ENCODE measurements around the gene TNRC6C.

Gene TNRC6C

DNA sequence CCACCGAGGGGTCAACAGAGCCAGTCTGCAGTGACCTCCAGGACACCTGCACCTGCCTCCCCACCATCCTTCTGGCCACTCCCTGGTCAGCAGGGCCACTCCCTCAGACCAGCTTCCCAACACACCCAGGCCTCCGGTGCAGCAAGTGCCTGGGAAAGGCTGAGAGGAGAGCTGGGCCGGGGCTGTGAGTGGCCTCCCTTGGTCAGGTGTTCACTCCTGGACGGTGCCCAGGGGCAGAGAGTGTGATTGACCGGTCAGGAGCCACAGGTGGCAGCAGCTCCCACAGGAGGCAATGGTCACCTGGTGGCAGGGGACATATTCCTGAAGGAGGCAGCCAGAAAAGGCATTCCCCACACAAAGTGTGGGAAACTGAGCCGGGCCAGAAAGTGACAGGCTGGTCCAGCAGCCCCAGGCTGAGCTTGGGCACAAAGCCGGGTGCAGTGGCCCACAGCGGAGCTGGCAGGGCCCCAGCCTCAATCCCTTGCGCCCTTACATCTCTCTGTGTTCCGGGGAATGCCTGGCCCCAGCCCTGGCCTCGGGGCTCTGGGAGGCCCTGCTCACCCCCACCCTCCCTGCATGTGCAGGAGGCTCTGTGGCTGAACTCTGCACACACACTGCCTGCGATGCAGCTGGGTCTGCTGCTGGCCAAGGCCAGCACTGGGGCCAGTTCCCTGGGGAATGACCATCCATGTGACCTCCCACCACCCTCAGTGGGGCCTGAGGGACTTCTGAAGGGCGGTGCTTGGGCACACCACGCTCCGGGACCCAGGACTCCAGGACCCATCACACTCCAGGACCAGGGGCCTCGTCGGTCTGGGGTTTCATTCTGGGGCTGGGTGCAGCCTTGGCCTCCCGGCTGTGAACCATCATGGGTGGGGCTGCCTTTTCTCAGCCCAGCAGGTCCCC is 186.5 kb downstream of the TNRC6C start:
- TF ChIP-seq, protein P1, sequence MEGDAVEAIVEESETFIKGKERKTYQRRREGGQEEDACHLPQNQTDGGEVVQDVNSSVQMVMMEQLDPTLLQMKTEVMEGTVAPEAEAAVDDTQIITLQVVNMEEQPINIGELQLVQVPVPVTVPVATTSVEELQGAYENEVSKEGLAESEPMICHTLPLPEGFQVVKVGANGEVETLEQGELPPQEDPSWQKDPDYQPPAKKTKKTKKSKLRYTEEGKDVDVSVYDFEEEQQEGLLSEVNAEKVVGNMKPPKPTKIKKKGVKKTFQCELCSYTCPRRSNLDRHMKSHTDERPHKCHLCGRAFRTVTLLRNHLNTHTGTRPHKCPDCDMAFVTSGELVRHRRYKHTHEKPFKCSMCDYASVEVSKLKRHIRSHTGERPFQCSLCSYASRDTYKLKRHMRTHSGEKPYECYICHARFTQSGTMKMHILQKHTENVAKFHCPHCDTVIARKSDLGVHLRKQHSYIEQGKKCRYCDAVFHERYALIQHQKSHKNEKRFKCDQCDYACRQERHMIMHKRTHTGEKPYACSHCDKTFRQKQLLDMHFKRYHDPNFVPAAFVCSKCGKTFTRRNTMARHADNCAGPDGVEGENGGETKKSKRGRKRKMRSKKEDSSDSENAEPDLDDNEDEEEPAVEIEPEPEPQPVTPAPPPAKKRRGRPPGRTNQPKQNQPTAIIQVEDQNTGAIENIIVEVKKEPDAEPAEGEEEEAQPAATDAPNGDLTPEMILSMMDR (IDR thresholded peaks at IDR 0.05; ENCODE audit: low read depth, low read length): no peak
- H3K4me3 ChIP-seq (ENCODE audit: low read depth, low read length): no peak overlapping the region

DNA sequence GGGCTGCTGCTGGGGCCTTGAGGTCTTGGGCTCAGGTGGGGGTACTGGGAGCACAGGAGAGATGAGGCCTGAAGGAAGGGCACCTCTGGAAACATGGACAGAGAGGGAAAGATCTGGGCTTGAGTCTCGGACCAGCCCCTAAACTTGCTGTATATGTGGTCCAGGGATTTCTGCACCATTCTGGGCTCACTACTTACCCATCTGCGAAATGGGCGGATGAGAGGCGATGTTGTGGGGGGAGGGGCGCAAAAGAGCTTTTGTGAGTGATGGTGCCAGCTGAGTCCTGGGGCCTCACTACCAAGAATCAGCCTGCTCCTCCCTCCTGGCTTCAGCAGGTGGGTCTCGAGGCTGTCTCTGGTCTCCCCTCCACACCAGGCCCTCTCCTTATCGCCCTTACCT is 188.0 kb downstream of the TNRC6C start:
- no peak overlapping the region for H3K4me3 ChIP-seq (ENCODE audit: low read depth, low read length)
- TF ChIP-seq, protein P1 (IDR thresholded peaks at IDR 0.05; ENCODE audit: low read depth, low read length): no peak

DNA sequence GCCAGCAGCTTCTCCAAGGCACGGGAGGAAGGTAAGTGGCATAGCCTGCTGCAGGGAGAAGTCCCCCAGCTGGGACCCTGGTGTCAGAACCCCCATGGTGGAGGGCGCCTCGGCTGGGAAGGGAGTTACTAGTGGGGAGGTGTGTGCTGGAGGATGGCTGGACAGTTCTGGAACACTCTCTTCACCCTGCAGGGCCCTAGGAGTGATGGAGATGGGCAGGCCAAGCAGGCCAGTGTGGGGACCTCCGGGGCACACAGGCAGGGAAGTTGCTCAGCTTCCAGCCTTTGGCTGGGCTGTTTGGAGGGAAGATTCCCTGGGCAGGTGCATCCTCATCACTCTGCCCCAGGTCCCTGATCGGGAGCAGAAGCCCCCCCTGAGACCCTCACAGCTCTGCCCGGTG is 188.4 kb downstream of the TNRC6C start:
- H3K4me3 ChIP-seq (ENCODE audit: low read depth, low read length): no peak overlapping the region
- TF ChIP-seq, protein P1 (IDR thresholded peaks at IDR 0.05; ENCODE audit: low read depth, low read length): no peak

DNA sequence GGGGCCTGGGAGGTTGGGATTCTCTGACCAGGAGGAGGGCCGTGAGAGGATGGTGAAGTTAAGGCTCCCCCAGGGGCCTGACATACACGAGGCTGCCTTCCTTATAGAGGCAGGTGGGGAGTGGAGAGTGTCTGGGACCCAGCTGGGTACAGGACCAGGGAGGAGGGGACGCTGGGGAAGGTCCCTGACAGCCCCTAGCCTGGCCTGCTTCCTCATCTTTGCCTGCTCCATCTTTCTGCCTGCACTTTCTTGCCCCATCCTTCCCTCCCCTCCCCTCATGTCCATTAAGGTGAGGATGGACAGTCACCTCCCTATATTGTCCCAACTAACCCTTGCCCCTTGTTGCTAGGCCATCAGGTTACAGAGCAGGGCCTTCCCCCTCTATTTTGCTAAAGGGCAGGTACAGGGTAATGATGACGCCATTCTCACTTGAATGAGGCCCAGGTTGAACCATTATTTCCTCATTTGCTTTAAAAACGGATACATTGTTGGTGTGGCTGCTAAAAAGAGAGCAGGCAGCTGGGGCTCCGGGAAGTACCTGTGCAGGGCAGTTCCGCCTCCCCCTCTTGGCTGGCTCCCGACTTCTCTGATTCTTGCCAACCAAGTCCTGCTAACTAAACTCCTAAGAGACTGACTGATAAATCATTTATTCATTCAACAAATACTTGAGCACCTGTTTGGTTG is 189.0 kb downstream of the TNRC6C start:
- H3K4me3 ChIP-seq (ENCODE audit: low read depth, low read length): no peak overlapping the region
- TF ChIP-seq, protein P1 (IDR thresholded peaks at IDR 0.05; ENCODE audit: low read depth, low read length): no peak

DNA sequence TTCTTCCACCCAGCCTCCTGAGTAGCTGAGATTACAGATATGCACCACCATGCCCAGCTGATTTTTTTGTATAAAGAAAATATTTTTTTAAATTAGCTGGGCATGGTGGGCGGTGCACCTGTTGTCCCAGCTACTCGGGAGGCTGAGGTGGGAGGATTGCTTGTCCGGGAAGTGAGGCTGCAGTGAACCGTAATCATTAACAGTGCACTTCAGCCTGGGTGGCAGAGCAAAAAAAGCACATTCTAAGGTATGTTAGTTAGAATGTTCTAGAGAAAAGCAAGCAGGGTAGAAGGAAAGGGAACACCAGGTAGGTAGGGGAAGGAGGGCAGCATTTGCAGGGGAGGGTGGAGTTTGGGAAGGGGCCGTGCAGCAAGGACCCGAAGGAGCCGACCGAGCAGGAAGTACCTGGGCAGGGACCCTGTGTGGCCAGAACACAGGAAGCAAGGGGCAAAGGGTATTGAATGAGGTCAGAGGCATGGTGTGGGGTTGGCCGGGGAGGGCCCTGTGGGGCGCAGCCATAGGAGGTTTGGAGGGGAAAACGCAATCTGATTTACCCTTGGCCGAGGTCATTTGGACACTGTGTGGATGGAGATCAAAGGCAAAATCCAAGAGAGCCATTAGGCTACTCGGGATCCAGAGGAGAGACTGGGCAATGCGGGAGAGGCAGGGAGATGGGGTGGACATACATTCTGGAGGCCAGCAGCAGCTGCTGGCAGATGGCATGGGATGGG is 189.9 kb downstream of the TNRC6C start:
- H3K4me3 ChIP-seq (ENCODE audit: low read depth, low read length): no peak overlapping the region
- TF ChIP-seq, protein P1 (IDR thresholded peaks at IDR 0.05; ENCODE audit: low read depth, low read length): no peak

DNA sequence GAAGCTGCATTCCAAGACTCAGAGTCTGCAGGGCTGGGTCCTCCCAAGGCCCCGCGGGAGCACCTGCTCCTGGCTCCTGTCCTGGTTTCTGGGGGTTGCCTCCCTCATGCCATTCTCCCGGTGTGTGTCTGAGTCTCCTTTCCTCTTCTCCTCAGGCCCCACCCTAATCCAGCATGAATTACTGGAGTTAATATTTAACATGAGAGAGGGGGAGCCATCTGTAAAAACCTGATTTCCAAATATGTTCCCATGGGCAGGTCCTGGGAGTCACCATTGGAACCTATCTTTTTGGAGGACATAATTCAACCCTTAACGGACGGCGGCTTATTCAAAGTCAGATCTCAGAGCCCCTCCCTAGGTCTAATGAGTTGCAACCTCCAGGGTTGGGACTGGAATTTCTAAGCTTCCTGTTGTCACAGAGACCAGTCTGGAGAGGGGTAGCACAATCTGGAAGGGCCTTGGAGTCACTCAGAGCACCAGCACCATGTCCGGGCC is 193.1 kb downstream of the TNRC6C start:
- TF ChIP-seq, protein P1 (IDR thresholded peaks at IDR 0.05; ENCODE audit: low read depth, low read length): no peak
- no peak overlapping the region for H3K4me3 ChIP-seq (ENCODE audit: low read depth, low read length)
